DMS153 treated with DMSO at 0.1 percent for 48 hours (cell line): ENCODE measurements around the gene TMA16.
"Not testable (repeated sequence)": the region's sequence is repeated elsewhere in the genome, so short reads cannot be mapped to it uniquely, and the experiment has no call there.

Experiments used
- DNase-seq: peaks from one replicate; lab custom pipeline; 2025; ENCODE audit not compliant: unreplicated experiment; lab: John Stamatoyannopoulos, UW

TMA16 gene

GRCh38 chr4:163505374-163505773 is 10.9 kb downstream of the TMA16 start:
- no peak for DNase-seq

- DNase-seq: no peak
Observed at GRCh38 chr4:163515198-163515597, 20.7 kb downstream of the TMA16 start.

GRCh38 chr4:163523791-163524365 is 29.4 kb downstream of the TMA16 start:
- no peak for DNase-seq

DNA sequence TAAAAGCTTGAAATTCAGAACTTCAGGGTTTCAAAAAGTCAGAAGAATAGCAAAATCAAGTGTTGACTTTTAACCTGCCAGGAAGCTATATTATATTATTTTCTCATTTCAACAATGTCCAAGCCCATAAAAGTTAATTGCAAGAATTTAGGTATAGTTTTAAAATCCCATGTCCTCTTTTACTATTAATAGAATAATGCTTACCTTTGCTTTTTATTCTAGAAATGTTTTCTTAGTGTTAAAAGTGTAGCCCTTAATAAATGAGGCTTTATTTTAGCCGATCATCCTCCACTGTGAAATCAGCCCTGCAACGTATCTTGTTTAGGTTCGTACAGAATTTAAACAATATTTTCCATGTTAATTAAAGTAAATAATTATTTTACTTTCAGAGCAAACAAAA is 31.5 kb downstream of the TMA16 start:
- no peak for DNase-seq

DNA sequence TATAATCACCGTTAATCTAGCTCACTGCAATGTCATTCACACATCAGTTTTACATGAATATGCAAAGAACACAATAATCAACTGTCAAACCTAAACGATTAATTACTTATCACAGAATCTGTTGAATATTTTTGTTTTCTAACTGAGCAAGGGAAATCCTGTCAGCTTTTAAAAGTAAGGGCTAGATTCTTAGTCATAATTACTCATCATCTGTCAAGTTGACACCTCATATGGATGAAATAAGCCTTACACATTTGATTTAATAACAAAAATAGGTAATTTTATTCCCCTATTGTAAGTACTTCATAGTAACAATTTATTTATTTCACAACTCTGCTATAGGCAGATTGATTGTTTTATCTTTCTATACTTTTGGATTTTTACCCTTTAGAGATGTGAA is 32.7 kb downstream of the TMA16 start:
- DNase-seq: no peak

DNA sequence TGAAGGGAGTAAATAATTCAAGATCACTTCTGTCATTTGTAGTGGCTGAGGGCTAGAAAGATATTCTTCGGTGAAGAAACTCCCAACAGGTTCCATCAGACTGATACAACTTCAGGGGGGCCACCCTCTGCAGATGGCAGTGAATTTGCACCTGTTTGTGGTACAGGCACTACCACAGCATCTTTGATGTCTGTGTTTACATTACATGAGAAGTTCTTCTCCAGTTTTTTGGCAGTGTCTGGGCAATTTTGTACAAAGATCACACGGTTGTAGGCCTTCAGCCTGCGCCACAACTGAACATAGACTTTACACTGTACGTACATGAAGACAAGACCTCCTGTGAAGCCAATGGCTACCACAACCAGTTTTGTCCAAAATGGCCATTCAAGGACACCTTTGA is 34.2 kb downstream of the TMA16 start:
- no peak for DNase-seq

- DNase-seq: no peak
Observed at GRCh38 chr4:163534056-163534455, 39.6 kb downstream of the TMA16 start.

- no peak for DNase-seq
Observed at GRCh38 chr4:163535657-163536056, 41.2 kb downstream of the TMA16 start.

GRCh38 chr4:163536091-163536490 is 41.6 kb downstream of the TMA16 start:
- DNase-seq: no peak

DNA sequence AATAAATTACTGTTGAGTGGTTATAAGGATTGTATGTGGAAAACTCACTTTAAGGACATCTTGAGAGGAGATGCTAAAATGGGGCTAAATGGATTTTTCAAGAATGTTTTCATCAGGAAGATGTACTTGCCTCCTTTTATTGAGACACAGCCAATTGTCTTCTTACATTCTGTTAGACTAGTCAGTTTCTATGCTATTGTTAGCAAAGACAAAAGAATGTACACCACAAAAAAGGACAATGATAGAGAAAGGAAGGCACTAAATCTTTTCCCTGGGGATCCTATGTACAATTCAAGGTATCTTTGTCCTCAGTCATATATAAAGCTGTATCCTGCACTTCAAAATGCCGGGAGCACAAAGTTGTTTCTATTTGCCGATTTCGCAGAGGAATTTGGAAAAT is 42.6 kb downstream of the TMA16 start:
- DNase-seq: no peak

GRCh38 chr4:163538820-163539219 is 44.3 kb downstream of the TMA16 start:
- DNase-seq: not testable (repeated sequence)

- DNase-seq: no peak
Observed at GRCh38 chr4:163540448-163540847, 46.0 kb downstream of the TMA16 start.

GRCh38 chr4:163540977-163541376 is 46.5 kb downstream of the TMA16 start:
- no peak for DNase-seq

DNA sequence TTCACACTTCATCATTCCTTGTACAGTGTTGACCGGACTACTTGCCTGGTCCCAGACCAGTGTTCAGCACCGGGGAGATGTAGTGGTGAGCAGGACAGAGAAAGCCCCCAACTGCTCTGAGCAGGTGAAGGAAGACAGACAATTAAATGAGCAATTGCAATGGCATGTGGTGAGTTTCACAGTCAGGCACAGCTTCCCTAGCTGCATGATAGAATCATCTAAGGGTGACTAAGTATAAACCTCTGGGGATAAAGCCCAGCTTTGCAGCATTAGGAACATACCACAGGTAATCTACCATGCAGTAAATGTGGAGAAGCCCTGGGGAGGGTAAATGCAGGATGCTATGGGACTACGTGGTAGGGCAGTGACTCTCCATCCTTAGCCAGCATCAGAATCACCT is 47.8 kb downstream of the TMA16 start:
- DNase-seq: no peak

GRCh38 chr4:163544407-163545038 is 50.0 kb downstream of the TMA16 start:
- DNase-seq: peak; percentile 2

- peak; percentile 48 for DNase-seq
Observed at GRCh38 chr4:163548481-163549243, 54.2 kb downstream of the TMA16 start.

DNA sequence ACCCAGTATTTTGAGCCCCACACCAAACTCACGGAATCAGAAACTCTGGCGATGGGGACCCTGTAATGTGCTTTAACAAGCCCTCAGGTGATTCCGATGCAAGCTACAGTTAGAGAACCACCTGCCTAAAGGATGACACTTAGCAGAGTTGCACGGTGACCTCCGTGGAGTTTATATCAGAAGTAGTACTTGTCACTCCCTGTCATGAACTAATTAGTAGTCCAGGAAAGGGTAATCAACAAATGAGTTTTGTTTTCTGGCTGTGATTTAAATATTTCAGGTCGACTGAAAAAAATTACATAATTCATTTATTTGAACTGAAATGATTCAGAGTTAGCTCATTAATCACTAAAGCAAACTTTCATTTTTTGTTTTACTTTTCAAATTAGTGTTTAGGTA is 56.4 kb downstream of the TMA16 start:
- DNase-seq: no peak

DNA sequence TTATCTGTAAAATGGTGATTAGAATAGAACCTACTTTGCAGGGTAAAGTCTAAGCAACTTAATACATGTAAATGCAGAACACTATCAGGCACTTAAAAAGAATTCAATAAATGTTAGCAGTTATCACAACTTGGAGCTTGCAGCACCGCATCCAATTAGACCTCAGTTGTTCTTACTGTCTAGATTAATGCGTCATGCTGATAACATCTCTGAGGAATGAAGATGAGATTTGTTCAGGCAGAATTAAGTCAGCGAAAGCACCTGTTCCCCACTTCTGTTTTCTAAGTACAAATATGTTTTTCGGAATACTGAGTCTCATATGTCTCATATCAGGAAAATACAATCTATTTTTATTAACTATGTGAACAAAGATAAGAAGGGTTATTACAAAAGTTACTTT is 58.7 kb downstream of the TMA16 start:
- DNase-seq: no peak

- DNase-seq: peak; percentile 9
Observed at GRCh38 chr4:163554870-163555465, 60.5 kb downstream of the TMA16 start.

- peak; percentile 17 for DNase-seq
Observed at GRCh38 chr4:163556177-163556576, 61.7 kb downstream of the TMA16 start.

GRCh38 chr4:163556650-163557391 is 62.3 kb downstream of the TMA16 start:
- DNase-seq: no peak
